BE2C (cell line): Measurements from ENCODE around the gene ZFYVE28.

Experiments used
- DNase-seq: peaks from one replicate; pipeline ENCODE4 v3.0.0-alpha.2; 2020
- H3K27me3 ChIP-seq: fragments of 250-450 bp; sonication (Bioruptor Pico); 2 replicates; pipeline ENCODE4 v1.5.1; 2020; ENCODE audit warnings: mild to moderate bottlenecking
- H3K36me3 ChIP-seq: fragments of 250-450 bp; sonication (Bioruptor Pico); 2 replicates; pipeline ENCODE4 v1.5.1; 2020; ENCODE audit warnings: mild to moderate bottlenecking
- H3K4me1 ChIP-seq: fragments of 250-450 bp; sonication (Bioruptor Pico); 2 replicates; pipeline ENCODE4 v1.5.1; 2020
- H3K4me3 ChIP-seq: 2 replicates; pipeline ENCODE4 v1.5.1; 2011; ENCODE audit warnings: low read depth, low read length
- H3K9me3 ChIP-seq: fragments of 250-450 bp; sonication (Bioruptor Pico); 2 replicates; pipeline ENCODE4 v1.5.1; 2020
- TF ChIP-seq, protein P1 (sequence below): IDR thresholded peaks from 2 replicates; pipeline ENCODE4 v1.5.1; 2012; ENCODE audit warnings: mild to moderate bottlenecking, low read depth, low read length

The ZFYVE28 gene

DNA sequence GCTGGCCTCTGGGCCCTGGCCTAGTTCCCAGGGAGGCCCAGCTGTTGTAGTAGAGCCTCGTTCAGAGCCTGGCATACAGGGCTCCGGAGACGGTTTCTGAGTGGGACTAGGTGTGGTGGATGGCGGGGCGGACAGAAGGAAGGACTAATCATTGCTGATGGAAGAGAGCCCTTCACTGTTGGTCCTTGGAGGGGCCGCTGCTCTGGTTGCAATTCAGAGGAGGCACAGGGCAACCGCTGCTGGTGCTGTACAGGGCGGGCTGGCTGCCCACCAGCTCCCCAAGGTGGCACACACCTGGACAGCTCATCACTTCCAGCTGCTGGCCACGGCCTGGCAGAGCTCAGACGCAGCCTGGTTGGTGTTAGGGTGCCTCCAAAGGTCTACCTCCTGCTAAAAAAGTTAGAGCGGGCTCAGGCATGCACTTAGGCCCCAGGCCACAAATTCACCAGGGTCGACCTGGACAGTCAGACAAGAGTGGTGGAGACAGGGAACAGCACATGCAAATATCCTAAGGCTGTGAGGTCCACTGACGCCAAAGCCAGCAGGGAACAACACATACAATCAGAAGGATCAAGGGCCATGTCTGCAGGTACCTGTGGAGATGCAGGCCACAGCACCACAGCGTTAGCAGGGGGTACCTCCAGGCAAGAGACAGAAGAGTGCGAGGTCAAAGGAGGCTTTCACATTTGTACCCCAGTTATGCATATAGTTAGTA lies 43.0 kb upstream of the ZFYVE28 start:
- no peaks in the 10 kb centered on the region for H3K27me3 ChIP-seq
- H3K4me3 ChIP-seq: no peak overlapping the region
- no peak for DNase-seq
- TF ChIP-seq, protein P1, sequence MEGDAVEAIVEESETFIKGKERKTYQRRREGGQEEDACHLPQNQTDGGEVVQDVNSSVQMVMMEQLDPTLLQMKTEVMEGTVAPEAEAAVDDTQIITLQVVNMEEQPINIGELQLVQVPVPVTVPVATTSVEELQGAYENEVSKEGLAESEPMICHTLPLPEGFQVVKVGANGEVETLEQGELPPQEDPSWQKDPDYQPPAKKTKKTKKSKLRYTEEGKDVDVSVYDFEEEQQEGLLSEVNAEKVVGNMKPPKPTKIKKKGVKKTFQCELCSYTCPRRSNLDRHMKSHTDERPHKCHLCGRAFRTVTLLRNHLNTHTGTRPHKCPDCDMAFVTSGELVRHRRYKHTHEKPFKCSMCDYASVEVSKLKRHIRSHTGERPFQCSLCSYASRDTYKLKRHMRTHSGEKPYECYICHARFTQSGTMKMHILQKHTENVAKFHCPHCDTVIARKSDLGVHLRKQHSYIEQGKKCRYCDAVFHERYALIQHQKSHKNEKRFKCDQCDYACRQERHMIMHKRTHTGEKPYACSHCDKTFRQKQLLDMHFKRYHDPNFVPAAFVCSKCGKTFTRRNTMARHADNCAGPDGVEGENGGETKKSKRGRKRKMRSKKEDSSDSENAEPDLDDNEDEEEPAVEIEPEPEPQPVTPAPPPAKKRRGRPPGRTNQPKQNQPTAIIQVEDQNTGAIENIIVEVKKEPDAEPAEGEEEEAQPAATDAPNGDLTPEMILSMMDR: no peak
- no peaks in the 10 kb centered on the region for H3K36me3 ChIP-seq
- peaks cover 4% of the 10 kb centered on the region; the same call in 1 of the 2 replicates for H3K4me1 ChIP-seq
- H3K9me3 ChIP-seq: no peaks in the 10 kb centered on the region; the same call in 1 of the 2 replicates

DNA sequence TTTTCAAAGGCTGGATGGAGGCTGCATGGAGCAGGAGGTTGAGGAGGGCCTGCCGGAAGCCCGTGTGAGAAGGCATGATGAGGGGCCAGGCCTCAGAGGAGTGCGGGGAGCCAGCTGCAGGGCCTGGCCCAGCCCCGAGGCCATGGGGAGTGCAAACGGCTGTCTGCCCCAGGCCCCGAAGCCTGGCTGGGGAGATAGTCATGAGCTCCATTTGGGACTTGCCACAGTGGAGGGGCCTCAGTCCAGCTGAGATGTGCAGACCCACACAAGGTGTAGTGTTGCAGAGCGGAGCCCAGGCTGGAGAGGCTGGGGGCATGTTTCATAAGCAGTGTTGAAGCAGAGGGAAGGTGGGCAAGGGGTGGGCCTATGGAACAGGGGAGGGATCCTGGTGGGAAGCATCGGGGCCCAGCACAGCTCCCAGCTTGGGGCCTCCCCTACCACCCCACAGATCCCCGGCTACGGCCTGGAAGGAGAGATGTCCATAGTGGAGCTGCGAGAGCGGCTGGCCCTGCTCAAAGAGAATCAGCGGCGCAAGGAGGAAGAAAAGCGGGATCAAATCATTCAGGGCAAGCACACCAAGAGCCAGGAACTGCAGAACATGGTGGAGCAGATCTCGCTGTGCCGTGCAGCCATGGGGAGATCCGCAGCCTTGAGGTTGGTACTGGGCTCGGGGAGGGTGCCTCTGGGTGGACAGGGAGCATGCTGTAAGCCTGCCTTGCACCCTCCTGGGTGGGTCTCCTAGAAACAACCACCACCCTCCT lies 41.3 kb upstream of the ZFYVE28 start:
- H3K27me3 ChIP-seq: no peaks in the 10 kb centered on the region
- TF ChIP-seq, protein P1: no peak
- H3K36me3 ChIP-seq: no peaks in the 10 kb centered on the region
- H3K4me1 ChIP-seq: peaks cover 4% of the 10 kb centered on the region; the same call in 1 of the 2 replicates
- no peaks in the 10 kb centered on the region; the same call in 1 of the 2 replicates for H3K9me3 ChIP-seq
- H3K4me3 ChIP-seq: no peak overlapping the region
- DNase-seq: no peak

DNA sequence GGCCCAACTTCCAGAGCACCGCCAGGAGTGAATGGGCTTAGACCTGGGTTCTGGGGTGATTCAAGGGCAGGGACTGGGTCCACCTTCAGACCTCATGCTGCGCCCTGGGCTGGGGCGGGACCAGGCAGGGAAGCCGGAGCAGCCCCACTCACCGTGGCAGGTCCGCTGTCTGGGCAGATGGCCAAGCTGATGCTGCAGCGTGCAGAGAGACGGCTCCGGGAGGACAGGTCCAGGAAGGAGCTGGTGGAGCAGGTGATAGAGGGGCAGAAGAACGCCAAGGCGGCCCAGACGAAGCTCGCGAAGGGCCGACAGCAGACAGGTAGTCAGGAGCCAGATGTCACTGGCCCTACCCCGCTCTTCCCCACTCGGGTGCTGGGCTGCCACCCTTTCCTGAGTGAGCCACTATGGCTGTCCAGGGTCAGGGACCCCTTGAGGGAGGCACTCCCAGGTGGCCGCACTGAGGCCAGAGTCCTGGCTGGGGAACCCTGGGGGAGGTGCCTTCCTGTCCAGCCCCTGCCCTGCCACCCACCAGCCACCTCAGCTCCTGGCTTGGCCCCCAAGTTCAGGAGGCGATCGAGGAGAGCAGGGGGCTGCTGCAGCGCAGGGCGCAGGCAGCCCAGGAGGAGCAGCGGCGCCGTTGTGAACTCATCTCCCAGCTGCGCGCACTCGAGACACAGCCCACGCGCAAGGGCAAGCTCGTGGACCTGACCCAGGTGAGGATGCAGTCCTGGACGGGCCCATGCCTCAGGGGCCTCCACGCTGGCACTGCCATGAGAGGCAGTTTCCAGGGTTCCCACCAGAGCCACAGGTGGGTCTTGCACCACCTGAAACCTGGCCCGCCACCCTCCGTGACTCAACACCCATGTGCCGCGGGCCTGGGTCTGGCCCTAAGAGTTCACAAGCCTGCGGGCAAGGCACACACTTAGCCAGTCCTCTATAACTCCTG lies 40.4 kb upstream of the ZFYVE28 start:
- Histone ChIP-seq H3K9me3 (no peaks in the 10 kb centered on the region; the same call in 1 of the 2 replicates), H3K4me3 (no peak overlapping the region)
- TF ChIP-seq, protein P1: no peak

DNA sequence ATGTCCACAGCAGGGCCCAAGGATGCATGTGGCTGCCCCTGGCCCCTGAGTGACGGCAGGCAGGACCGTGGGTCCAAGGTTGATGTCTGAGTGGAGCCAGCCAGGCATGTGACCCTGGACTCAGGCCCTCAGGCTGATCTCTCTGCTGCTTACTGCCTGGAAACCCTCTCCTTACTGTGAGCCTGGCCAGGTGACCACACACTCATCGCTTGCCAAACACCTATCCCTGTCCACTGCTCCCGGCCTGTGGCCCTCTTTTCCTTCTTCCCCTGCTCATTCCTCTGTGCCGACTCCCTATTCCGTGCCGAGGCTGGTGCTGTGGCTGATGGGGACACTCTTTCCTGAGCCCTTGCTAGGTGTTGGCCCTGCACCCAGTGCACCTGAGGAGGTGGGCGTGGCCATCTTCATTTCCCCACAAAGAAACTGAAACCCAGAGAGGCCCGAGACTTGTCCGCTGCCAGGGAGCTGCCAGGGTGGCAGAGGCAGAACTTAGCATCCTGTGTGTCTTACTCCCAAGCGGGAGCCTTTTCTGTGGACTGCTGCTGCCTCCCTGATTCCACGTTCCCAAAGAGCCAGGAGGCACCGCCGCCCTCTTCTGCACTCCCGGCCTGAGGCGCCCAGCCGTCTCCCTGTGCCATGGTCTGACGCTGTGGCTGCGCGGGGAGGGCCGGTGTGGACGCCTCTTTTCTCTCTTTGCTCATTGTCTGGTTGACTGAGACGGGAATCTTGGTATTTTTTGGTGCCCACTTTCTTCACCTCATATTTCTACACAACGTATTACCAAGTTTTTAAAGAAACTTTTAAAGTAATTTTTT lies 39.2 kb upstream of the ZFYVE28 start:
- H3K36me3 ChIP-seq: no peaks in the 10 kb centered on the region
- H3K4me3 ChIP-seq: no peak overlapping the region
- no peak for DNase-seq
- TF ChIP-seq, protein P1: no peak
- H3K27me3 ChIP-seq: no peaks in the 10 kb centered on the region
- peaks cover 4% of the 10 kb centered on the region; the same call in 1 of the 2 replicates for H3K4me1 ChIP-seq
- H3K9me3 ChIP-seq: no peaks in the 10 kb centered on the region; the same call in 1 of the 2 replicates

More for the DNA sequence above, 40.4 kb upstream of the ZFYVE28 start:
- DNase-seq: peak; percentile 53
- Histone ChIP-seq H3K4me1 (peaks cover 4% of the 10 kb centered on the region; the same call in 1 of the 2 replicates), H3K27me3 (no peaks in the 10 kb centered on the region), H3K36me3 (no peaks in the 10 kb centered on the region)
